HepG2 (cell line): Measurements from ENCODE around the gene ZNF786. TPM values are rescaled to one million over a fixed set of nuclear protein-coding genes. Genes with fewer than 3 reads are reported as not detected.

Experiments used
- ATF1 ChIP-seq: IDR thresholded peaks from 2 replicates; pipeline ENCODE4 v1.6.1; 2016; ENCODE audit warnings: mild to moderate bottlenecking, control low read depth
- ATF2 ChIP-seq: sonication (generic); formaldehyde crosslinking; IDR thresholded peaks from 2 replicates; pipeline ENCODE4 v1.4.0; 2020; ENCODE audit warnings: missing genetic modification reagents
- CBX2 ChIP-seq, 2 experiments: fragments of 200-600 bp in 1 of 2; sonication (generic); formaldehyde crosslinking in 1 of 2; IDR thresholded peaks; 2 replicates each; pipeline versions ENCODE4 v1.7.0 to v1.8.1; 2018 to 2022; ENCODE audit warnings: low read depth in 2 of 2, low read length in 1 of 2, mild to moderate bottlenecking in 1 of 2, missing genetic modification reagents in 1 of 2
- CTCF ChIP-seq: sonication (generic); formaldehyde crosslinking; IDR thresholded peaks from 2 replicates; pipeline ENCODE4 v1.5.0; 2020; ENCODE audit warnings: mild to moderate bottlenecking, missing genetic modification reagents, moderate library complexity
- DNMT1 ChIP-seq: sonication (generic); formaldehyde crosslinking; IDR thresholded peaks from 2 replicates; pipeline ENCODE4 v1.5.1; 2020; ENCODE audit warnings: mild to moderate bottlenecking, missing genetic modification reagents
- HDAC1 ChIP-seq: sonication (generic); formaldehyde crosslinking; IDR thresholded peaks from 2 replicates; pipeline ENCODE4 v1.5.1; 2020; ENCODE audit warnings: mild to moderate bottlenecking, missing genetic modification reagents
- HES4 ChIP-seq: sonication (generic); formaldehyde crosslinking; IDR thresholded peaks from 2 replicates; pipeline ENCODE4 v1.9.0; 2021; ENCODE audit warnings: mild to moderate bottlenecking, missing genetic modification reagents, borderline replicate concordance
- HNRNPUL1 ChIP-seq: fragments of 200-400 bp; formaldehyde crosslinking; IDR thresholded peaks from 2 replicates; pipeline ENCODE4 v1.6.1; 2017; ENCODE audit warnings: low read depth, mild to moderate bottlenecking, low read length, moderate library complexity
- HOXD1 ChIP-seq: sonication (generic); formaldehyde crosslinking; IDR thresholded peaks from 2 replicates; pipeline ENCODE4 v1.5.0; 2020; ENCODE audit warnings: missing genetic modification reagents
- JDP2 ChIP-seq: sonication (generic); formaldehyde crosslinking; IDR thresholded peaks from 2 replicates; pipeline ENCODE4 v1.8.1; 2022; ENCODE audit warnings: missing genetic modification reagents, borderline replicate concordance
- RNF2 ChIP-seq: fragments of 450-650 bp; conservative IDR thresholded peaks from 2 replicates; pipeline ENCODE4 v1.6.1; 2016; ENCODE audit warnings: low read depth
- SIN3B ChIP-seq: fragments of 150-350 bp; IDR thresholded peaks from 2 replicates; pipeline ENCODE4 v1.6.1; 2014; ENCODE audit warnings: low read length
- SKIL ChIP-seq: sonication (generic); formaldehyde crosslinking; IDR thresholded peaks from 2 replicates; pipeline ENCODE4 v1.8.0; 2022; ENCODE audit warnings: missing genetic modification reagents, mild to moderate bottlenecking, moderate library complexity, borderline replicate concordance
- ZBTB10 ChIP-seq: sonication (generic); formaldehyde crosslinking; IDR thresholded peaks from 2 replicates; pipeline ENCODE4 v1.4.0; 2020; ENCODE audit warnings: missing genetic modification reagents, borderline replicate concordance
- ZNF143 ChIP-seq: sonication (generic); formaldehyde crosslinking; IDR thresholded peaks from 2 replicates; pipeline ENCODE4 v1.4.0; 2020; ENCODE audit warnings: missing genetic modification reagents
- ZNF274 ChIP-seq: sonication (generic); formaldehyde crosslinking; IDR thresholded peaks from 2 replicates; pipeline ENCODE4 v1.5.1; 2020; ENCODE audit warnings: mild to moderate bottlenecking, missing genetic modification reagents
- ZNF317 ChIP-seq: sonication (generic); formaldehyde crosslinking; IDR thresholded peaks from 2 replicates; pipeline ENCODE4 v1.5.0; 2020; ENCODE audit warnings: mild to moderate bottlenecking, missing genetic modification reagents
- ZNF761 ChIP-seq: sonication (generic); formaldehyde crosslinking; conservative IDR thresholded peaks from 2 replicates; pipeline ENCODE4 v1.4.0; 2020; ENCODE audit warnings: mild to moderate bottlenecking, missing genetic modification reagents
- ZNF772 ChIP-seq: sonication (generic); formaldehyde crosslinking; IDR thresholded peaks from 2 replicates; pipeline ENCODE4 v1.5.0; 2020; ENCODE audit warnings: mild to moderate bottlenecking, missing genetic modification reagents
- ZNF841 ChIP-seq: sonication (generic); formaldehyde crosslinking; IDR thresholded peaks from 2 replicates; pipeline ENCODE4 v1.8.1; 2023; ENCODE audit warnings: missing genetic modification reagents, borderline replicate concordance
- ZSCAN29 ChIP-seq: sonication (generic); formaldehyde crosslinking; conservative IDR thresholded peaks from 2 replicates; pipeline ENCODE4 v1.4.0; 2020; ENCODE audit warnings: mild to moderate bottlenecking, missing genetic modification reagents
- polyA plus RNA-seq, 8 experiments: library from polyadenylated mRNA; depleted of rRNA in 3 of 8; stranded (reverse) in 7 of 8; unstranded in 1 of 8; fragments of >200 nt; fragmentation: Illumina TruSeq in 4 of 8; extraction: Trizol in 4 of 8; gene quantifications; 2 replicates each; pipeline versions ENCODE4 v1.2.1 to v1.2.3, GENCODE V29; 2011 to 2016; ENCODE audit warnings: low read depth in 4 of 8, missing spikeins in 1 of 8, mixed read lengths in 1 of 8; ENCODE audit not compliant: insufficient read depth in 1 of 8
- total RNA-seq, 5 experiments: library from RNA; depleted of rRNA; stranded (reverse); fragments of >200 nt; fragmentation: Illumina TruSeq; extraction: Trizol; gene quantifications; 2 replicates each; pipeline ENCODE4 v1.2.3, GENCODE V29; 2016; ENCODE audit warnings: low read depth in 1 of 5

ZNF786 gene
- total and polyA plus RNA-seq, 2 of the 13 experiments (the other 11 are each of a cell fraction or from before 2014, with no cell fraction given): 2.0 to 4.0 TPM

- TF ChIP-seq ZSCAN29 (CRISPR knock-in tag) (peak; percentile 88), ZNF274 (CRISPR knock-in tag) (peak; percentile 66; the same call in 1 of the 2 replicates), RNF2 (0 out of 2 replicates have a peak, but pooled peaks have one; percentile 21), SIN3B (peak; percentile 37; the same call in 1 of the 2 replicates), ATF1 (CRISPR knock-in tag) (no peak), ZNF772 (CRISPR knock-in tag) (peak; percentile 92), ZNF317 (CRISPR knock-in tag) (peak; percentile 58; the same call in 1 of the 2 replicates), CTCF (peak; percentile 91), ZNF143 (peak; percentile 92), HNRNPUL1 (0 out of 2 replicates have a peak, but pooled peaks have one; percentile 60), ZNF761 (CRISPR knock-in tag) (peak; percentile 83; the same call in 1 of the 2 replicates), HOXD1 (CRISPR knock-in tag) (peak; percentile 80; the same call in 1 of the 2 replicates), HDAC1 (CRISPR knock-in tag) (peak; percentile 81), ZBTB10 (CRISPR knock-in tag) (peak; percentile 74; the same call in 1 of the 2 replicates), DNMT1 (CRISPR knock-in tag) (0 out of 2 replicates have a peak, but pooled peaks have one; percentile 64), JDP2 (CRISPR knock-in tag) (no peak), SKIL (CRISPR knock-in tag) (peak; percentile 64; the same call in 1 of the 2 replicates), ZNF841 (CRISPR knock-in tag) (peak; percentile 49; the same call in 1 of the 2 replicates), CBX2 (IDR thresholded peaks at IDR 0.05; ENCODE audit: low read depth, low read length) (no peak), CBX2 (CRISPR knock-in tag; IDR thresholded peaks at IDR 0.05; ENCODE audit: low read depth) (no peak), HES4 (CRISPR knock-in tag) (peak; percentile 77; the same call in 1 of the 2 replicates), ATF2 (CRISPR knock-in tag) (peak; percentile 58)
Observed at GRCh38 chr7:149090397-149091195, at the start of gene ZNF786 (continued).
